ENCODE data around the gene ALKBH4.

DNA sequence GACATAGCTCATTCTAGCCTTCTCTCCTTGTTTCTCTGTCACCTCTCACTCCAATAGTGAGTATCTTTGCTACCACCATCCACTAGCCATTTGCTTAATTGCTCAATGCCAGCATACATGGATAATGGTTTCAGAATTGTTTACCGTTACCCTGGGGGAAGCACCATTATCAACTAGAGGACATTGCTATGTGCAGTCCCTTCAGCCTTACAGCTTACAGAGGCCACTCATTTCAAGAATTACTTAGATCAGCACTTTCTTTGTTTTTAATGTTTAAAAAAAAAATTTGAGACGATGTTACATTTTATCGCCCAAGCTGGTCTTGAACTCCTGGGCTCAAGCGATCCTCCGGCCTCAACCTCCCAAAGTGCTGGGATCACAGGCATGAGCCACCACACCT, 46.1 kb downstream of the ALKBH4 start:
- no peak for TF ChIP-seq POLR2AphosphoS5 (IDR thresholded peaks at IDR 0.05; ENCODE audit: low read length)
- TF ChIP-seq EP300 (IDR thresholded peaks at IDR 0.05; ENCODE audit: borderline replicate concordance in 1 of 2, control insufficient read depth in 1 of 2, low read depth in 2 of 2, low read length in 2 of 2) = no peak
- TF ChIP-seq SREBF1 (IDR thresholded peaks at IDR 0.05; ENCODE audit: low read length) = no peak
- TF ChIP-seq CTCF (IDR thresholded peaks at IDR 0.05 in 2 of 3, conservative IDR thresholded peaks at IDR 0.05 in 1 of 3; ENCODE audit: control insufficient read depth in 2 of 3, extremely low read depth in 1 of 3, insufficient read depth in 1 of 3, low read depth in 3 of 3, low read length in 3 of 3) = no peak
- TF ChIP-seq ZZZ3 (IDR thresholded peaks at IDR 0.05; ENCODE audit: control insufficient read depth, insufficient read length, low read depth) = no peak
- no peak for TF ChIP-seq MYC (IDR thresholded peaks at IDR 0.05; ENCODE audit: insufficient read depth, insufficient read length, insufficient replicate concordance, low read length, severe bottlenecking)
- no peak for TF ChIP-seq ZNF24 (IDR thresholded peaks at IDR 0.05)
- TF ChIP-seq, protein P1, sequence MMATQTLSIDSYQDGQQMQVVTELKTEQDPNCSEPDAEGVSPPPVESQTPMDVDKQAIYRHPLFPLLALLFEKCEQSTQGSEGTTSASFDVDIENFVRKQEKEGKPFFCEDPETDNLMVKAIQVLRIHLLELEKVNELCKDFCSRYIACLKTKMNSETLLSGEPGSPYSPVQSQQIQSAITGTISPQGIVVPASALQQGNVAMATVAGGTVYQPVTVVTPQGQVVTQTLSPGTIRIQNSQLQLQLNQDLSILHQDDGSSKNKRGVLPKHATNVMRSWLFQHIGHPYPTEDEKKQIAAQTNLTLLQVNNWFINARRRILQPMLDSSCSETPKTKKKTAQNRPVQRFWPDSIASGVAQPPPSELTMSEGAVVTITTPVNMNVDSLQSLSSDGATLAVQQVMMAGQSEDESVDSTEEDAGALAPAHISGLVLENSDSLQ (IDR thresholded peaks at IDR 0.05) = no peak
- TF ChIP-seq EGR1 (IDR thresholded peaks at IDR 0.05; ENCODE audit: borderline replicate concordance in 1 of 2, low read depth in 2 of 2, low read length in 2 of 2) = no peak
- TF ChIP-seq FOXK2 (IDR thresholded peaks at IDR 0.05) = no peak
- TF ChIP-seq ZBTB33 (IDR thresholded peaks at IDR 0.05) = no peak
- no peak for TF ChIP-seq BHLHE40 (IDR thresholded peaks at IDR 0.05; ENCODE audit: borderline replicate concordance in 1 of 2, low read depth in 2 of 2, low read length in 1 of 2)
- no peak for TF ChIP-seq MAX (IDR thresholded peaks at IDR 0.05; ENCODE audit: low read depth, low read length)
- TF ChIP-seq SMAD1 (IDR thresholded peaks at IDR 0.05; ENCODE audit: low read depth, partially characterized antibody) = no peak

Data from GM12878 (cell line).